ENCODE results near the gene MIDN. TPM values are rescaled to one million over a fixed set of nuclear protein-coding genes. Genes with fewer than 3 reads are reported as not detected.

Gene MIDN
- total RNA-seq, 2 donors from 2014 or later = 87.1 to 113 TPM

GRCh38 chr19:1232652-1233072, 15.7 kb upstream of the MIDN start:
- no peaks in the 10 kb centered on the region for H3K4me1 Mint-ChIP-seq
- H3K4me3 Mint-ChIP-seq = no peak overlapping the region
- ATAC-seq = no peak
- H3K27me3 Mint-ChIP-seq = no peaks in the 10 kb centered on the region
- no peak for DNase-seq
- H3K27ac Mint-ChIP-seq = no peak overlapping the region
- no peaks in the 10 kb centered on the region for H3K36me3 Mint-ChIP-seq (ENCODE audit: low read depth)
- no peaks in the 10 kb centered on the region for H3K9me3 ChIP-seq (ENCODE audit: control insufficient read depth, low read length, poor library complexity, severe bottlenecking)

GRCh38 chr19:1233115-1233667, 15.2 kb upstream of the MIDN start:
- Mint-ChIP-seq H3K4me1 (peaks cover under 1% of the 10 kb centered on the region), H3K27ac (no peak overlapping the region), H3K4me3 (no peak overlapping the region), H3K36me3 (ENCODE audit: low read depth) (no peaks in the 10 kb centered on the region), H3K27me3 (peaks cover under 1% of the 10 kb centered on the region)
- ATAC-seq = no peak
- no peaks in the 10 kb centered on the region for H3K9me3 ChIP-seq (ENCODE audit: control insufficient read depth, low read length, poor library complexity, severe bottlenecking)
- DNase-seq = no peak

GRCh38 chr19:1234051-1234954, 14.1 kb upstream of the MIDN start:
- no peaks in the 10 kb centered on the region for H3K36me3 Mint-ChIP-seq (ENCODE audit: low read depth)
- no peak overlapping the region for H3K27ac Mint-ChIP-seq
- peaks cover 8% of the 10 kb centered on the region for H3K27me3 Mint-ChIP-seq
- DNase-seq = no peak
- no peak overlapping the region for H3K4me3 Mint-ChIP-seq
- H3K9me3 ChIP-seq (ENCODE audit: control insufficient read depth, low read length, poor library complexity, severe bottlenecking) = no peaks in the 10 kb centered on the region
- peaks cover 8% of the 10 kb centered on the region for H3K4me1 Mint-ChIP-seq
- no peak for ATAC-seq

- no peak overlapping the region for H3K4me3 Mint-ChIP-seq
- no peaks in the 10 kb centered on the region for H3K36me3 Mint-ChIP-seq (ENCODE audit: low read depth)
- ATAC-seq (no peak), DNase-seq (no peak)
- H3K27me3 Mint-ChIP-seq = peaks cover 8% of the 10 kb centered on the region
- no peaks in the 10 kb centered on the region for H3K9me3 ChIP-seq (ENCODE audit: control insufficient read depth, low read length, poor library complexity, severe bottlenecking)
- H3K4me1 Mint-ChIP-seq = peaks cover 10% of the 10 kb centered on the region
- no peak overlapping the region for H3K27ac Mint-ChIP-seq
Measured at GRCh38 chr19:1234955-1235380, 13.4 kb upstream of the MIDN start.

GRCh38 chr19:1235625-1236538, 12.5 kb upstream of the MIDN start:
- Mint-ChIP-seq H3K36me3 (ENCODE audit: low read depth) (no peaks in the 10 kb centered on the region), H3K27me3 (peaks cover 8% of the 10 kb centered on the region), H3K4me3 (peak overlapping the region; percentile 62), H3K4me1 (peaks cover 12% of the 10 kb centered on the region), H3K27ac (no peak overlapping the region)
- DNase-seq (no peak), ATAC-seq (no peak)
- no peaks in the 10 kb centered on the region for H3K9me3 ChIP-seq (ENCODE audit: control insufficient read depth, low read length, poor library complexity, severe bottlenecking)

- H3K9me3 ChIP-seq (ENCODE audit: control insufficient read depth, low read length, poor library complexity, severe bottlenecking) = no peaks in the 10 kb centered on the region
- Mint-ChIP-seq H3K4me1 (peaks cover 16% of the 10 kb centered on the region), H3K36me3 (ENCODE audit: low read depth) (no peaks in the 10 kb centered on the region), H3K27ac (no peak overlapping the region), H3K4me3 (peak overlapping the region; percentile 62), H3K27me3 (peaks cover 8% of the 10 kb centered on the region)
- ATAC-seq (no peak), DNase-seq (no peak)
Measured at GRCh38 chr19:1236576-1236975, 11.8 kb upstream of the MIDN start.

- Mint-ChIP-seq H3K4me1 (peaks cover 16% of the 10 kb centered on the region), H3K27ac (no peak overlapping the region), H3K4me3 (peak overlapping the region; percentile 68), H3K36me3 (ENCODE audit: low read depth) (no peaks in the 10 kb centered on the region), H3K27me3 (peaks cover 8% of the 10 kb centered on the region)
- ATAC-seq (no peak), DNase-seq (no peak)
- no peaks in the 10 kb centered on the region for H3K9me3 ChIP-seq (ENCODE audit: control insufficient read depth, low read length, poor library complexity, severe bottlenecking)
Measured at GRCh38 chr19:1237027-1237659, 11.2 kb upstream of the MIDN start.

- Mint-ChIP-seq H3K27ac (peak within 1 kb of the TSS; percentile 79), H3K4me1 (peaks cover 16% of the 10 kb centered on the region), H3K36me3 (ENCODE audit: low read depth) (no peaks in the 10 kb centered on the region), H3K27me3 (peaks cover 8% of the 10 kb centered on the region), H3K4me3 (peak within 1 kb of the TSS; percentile 92)
- H3K9me3 ChIP-seq (ENCODE audit: control insufficient read depth, low read length, poor library complexity, severe bottlenecking) = no peaks in the 10 kb centered on the region
- peak in 2 of 3 donors; percentile 41 to 51 for DNase-seq
- no peak for ATAC-seq
Measured at GRCh38 chr19:1237754-1238368, 10.5 kb upstream of the MIDN start, which contains the start of gene CBARP. CBARP (minus strand) TSS chr19:1238005; CDS start chr19:1236100, 1,905 bp downstream.

GRCh38 chr19:1238369-1239303, 9.7 kb upstream of the MIDN start:
- DNase-seq (no peak), ATAC-seq (no peak)
- H3K9me3 ChIP-seq (ENCODE audit: control insufficient read depth, low read length, poor library complexity, severe bottlenecking) = no peaks in the 10 kb centered on the region
- H3K27ac Mint-ChIP-seq = peak overlapping the region; percentile 79
- H3K4me1 Mint-ChIP-seq = peaks cover 16% of the 10 kb centered on the region
- peaks cover 8% of the 10 kb centered on the region for H3K27me3 Mint-ChIP-seq
- H3K36me3 Mint-ChIP-seq (ENCODE audit: low read depth) = no peaks in the 10 kb centered on the region
- peak overlapping the region; percentile 92 for H3K4me3 Mint-ChIP-seq

- H3K27ac Mint-ChIP-seq = peak overlapping the region; percentile 79
- ATAC-seq = no peak
Measured at GRCh38 chr19:1239420-1239795, 9.0 kb upstream of the MIDN start.

GRCh38 chr19:1239796-1240737, 8.3 kb upstream of the MIDN start:
- Mint-ChIP-seq H3K36me3 (ENCODE audit: low read depth) (no peaks in the 10 kb centered on the region), H3K27me3 (peaks cover 8% of the 10 kb centered on the region), H3K4me3 (peak overlapping the region; percentile 96), H3K4me1 (peaks cover 19% of the 10 kb centered on the region), H3K27ac (peak overlapping the region; percentile 79)
- DNase-seq = peak; percentile 95 to 97 (median 96)
- peak; percentile 68 for ATAC-seq
- no peaks in the 10 kb centered on the region for H3K9me3 ChIP-seq (ENCODE audit: control insufficient read depth, low read length, poor library complexity, severe bottlenecking)

More at GRCh38 chr19:1239420-1239795, 9.0 kb upstream of the MIDN start:
- no peak for DNase-seq
- no peaks in the 10 kb centered on the region for H3K9me3 ChIP-seq (ENCODE audit: control insufficient read depth, low read length, poor library complexity, severe bottlenecking)
- peaks cover 8% of the 10 kb centered on the region for H3K27me3 Mint-ChIP-seq
- H3K36me3 Mint-ChIP-seq (ENCODE audit: low read depth) = no peaks in the 10 kb centered on the region
- peak overlapping the region; percentile 50 for H3K4me3 Mint-ChIP-seq
- peaks cover 16% of the 10 kb centered on the region for H3K4me1 Mint-ChIP-seq
